GM19351 (cell line): ENCODE results near the gene ARHGAP22.
A peak's percentile ranks its signal among the peaks of the same experiment; 100 is the strongest.

ENCODE experiments used
- ATAC-seq: cut with Tn5 transposase; IDR thresholded peaks from one replicate; pipeline ENCODE4 v1.9.1; 2021; ENCODE audit warnings: mild to moderate bottlenecking, moderate library complexity; ENCODE audit not compliant: unreplicated experiment

The ARHGAP22 gene

DNA sequence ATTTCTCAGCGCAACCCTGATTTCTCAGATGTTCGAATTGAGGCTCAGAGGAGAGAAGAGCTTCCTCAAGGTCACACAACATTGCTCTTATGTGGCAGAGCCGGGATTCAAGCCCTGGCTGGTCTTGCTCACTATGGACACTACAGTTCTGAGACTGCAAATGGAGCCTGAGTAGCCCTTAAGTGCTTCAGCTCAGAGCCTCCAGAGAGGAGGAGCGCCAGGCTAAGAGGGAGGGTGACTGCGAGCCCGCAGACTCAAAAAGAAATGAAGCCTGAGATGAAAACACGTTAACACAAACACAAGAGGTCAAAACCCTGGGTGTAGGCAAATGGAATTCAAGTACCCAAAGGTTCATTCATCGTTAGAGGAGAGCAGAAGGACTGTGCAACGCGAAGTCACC lies 13.9 kb downstream of the ARHGAP22 start:
- no peak for ATAC-seq

DNA sequence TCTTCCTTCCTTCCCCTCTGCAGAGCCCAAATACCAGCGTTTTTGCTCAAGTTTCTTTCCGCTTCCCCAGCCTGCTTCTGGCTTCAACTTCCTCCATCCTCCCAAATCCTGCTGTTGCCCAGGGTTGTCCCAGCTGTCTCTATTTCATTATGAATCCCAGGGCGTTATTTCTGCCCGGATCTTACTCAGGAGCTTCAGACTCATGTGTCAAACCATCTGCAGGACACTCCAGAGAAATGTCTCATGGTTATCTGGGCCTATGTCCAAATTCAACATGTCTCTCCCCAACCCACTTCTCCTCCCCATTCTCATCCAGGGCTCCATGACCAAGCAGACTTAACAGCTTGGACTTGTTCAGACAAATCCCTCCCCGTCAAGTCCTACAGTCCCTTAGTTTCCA lies 15.6 kb downstream of the ARHGAP22 start:
- ATAC-seq = no peak

DNA sequence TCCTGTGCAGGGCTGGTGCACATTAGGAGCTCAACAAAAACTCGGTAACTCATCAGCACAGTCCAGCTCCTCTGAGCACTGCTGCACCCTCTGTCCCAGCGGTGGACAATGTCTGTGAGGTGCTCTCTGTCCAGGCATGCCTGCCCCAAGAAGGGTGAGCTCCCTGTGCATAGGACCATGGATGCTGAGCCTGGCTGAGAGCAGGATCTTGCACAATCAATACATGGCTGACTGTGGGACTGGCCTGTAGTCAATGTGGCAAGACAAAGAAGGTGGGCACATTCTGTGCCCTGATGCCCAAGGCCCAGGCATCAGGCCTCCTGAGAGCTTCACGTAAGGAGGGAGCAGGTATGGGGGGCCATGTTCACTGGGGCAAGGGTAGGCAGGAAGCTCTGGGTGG lies 17.1 kb downstream of the ARHGAP22 start:
- no peak for ATAC-seq

DNA sequence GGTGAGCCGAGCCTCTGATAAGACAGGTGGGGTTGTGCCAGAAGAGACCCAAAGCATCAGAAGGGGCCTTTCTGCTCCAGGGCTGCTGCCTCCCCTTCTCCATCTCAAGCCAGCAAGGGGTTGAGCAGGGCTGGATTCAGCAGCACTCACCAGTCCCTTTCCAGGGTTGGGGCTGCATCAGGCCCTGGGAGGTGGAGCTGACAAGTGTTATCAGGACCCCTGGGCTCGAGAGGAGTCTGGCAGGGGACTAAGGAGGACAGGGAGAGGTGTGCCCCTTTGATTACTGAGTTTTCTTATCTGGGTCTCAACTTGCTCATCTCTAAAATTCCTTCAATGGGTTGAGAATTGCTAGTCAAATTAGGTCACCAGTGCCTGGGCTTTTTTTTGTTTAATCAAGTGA lies 17.8 kb downstream of the ARHGAP22 start:
- ATAC-seq = no peak

DNA sequence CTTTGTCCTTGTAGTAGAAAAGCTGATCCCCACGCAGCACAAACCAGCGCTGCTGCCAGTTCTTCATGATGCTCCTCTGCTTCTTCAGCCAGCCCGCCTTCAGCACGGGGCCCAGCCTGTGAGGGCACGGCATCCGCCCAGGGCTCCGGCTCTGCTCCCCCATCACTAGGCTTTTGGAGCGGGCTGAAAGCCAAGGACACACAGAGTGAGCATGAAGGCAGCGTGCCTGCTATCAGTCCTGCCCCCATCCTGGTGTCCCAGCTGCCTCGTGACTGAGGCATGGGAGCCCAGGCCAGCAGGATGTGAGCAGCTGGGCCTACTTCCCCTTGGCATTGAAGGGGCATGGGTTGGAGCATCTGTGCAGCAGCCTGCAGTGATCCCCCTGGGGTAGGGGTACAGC lies 21.9 kb downstream of the ARHGAP22 start:
- ATAC-seq = no peak

DNA sequence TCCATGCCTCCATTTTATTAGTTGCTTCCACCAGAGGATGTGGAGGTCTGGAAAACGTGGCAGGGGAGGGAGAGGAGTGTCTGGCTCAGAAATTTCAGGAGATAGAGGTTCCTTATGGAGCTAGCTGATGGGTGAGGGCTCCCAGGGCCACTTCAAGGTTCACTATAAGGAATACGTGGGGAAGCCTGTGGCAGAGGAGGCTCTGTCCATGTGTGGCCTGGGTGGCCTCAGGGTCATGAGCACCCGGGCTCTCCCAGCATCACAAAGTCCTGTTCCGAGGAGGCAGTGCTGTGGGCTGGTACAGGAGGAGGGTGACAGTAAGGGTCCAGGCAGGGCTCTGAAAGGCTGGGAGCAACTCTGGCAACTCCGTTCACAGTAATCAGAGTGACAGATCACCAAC lies 24.6 kb downstream of the ARHGAP22 start:
- ATAC-seq = no peak

DNA sequence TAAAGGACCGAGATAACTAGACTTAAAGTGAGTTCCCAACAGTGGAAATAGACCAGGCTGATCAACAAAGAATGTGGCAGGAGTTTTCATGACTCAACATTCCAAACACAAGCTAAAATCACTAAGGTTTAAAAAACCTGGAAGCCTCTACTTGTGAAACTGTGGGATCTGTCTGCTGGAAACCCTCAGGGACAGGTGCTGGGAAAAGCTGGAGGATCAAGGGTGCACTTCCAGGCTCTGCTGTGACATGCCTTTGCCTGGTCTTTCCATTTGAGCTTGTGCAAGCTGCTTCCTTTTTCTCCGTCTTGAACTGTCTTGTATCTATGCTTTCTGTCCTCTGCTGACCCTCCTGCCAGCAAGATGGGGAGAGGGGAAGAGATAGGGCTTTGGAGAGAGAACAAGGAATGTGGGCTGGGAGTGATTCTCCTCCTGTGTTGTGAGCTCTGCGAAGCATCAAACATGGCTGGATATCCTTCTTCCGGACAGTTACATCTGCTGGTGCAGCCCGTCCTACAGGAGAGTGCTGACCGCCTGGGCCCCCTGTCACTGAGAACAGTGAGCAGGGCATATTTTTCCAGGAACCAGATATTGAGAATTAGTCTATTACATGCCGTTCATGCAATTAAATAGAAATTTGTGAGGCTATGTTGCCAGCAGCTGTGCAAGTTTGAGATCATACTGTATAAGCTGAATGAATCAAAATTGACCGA lies 25.5 kb downstream of the ARHGAP22 start:
- ATAC-seq = no peak

DNA sequence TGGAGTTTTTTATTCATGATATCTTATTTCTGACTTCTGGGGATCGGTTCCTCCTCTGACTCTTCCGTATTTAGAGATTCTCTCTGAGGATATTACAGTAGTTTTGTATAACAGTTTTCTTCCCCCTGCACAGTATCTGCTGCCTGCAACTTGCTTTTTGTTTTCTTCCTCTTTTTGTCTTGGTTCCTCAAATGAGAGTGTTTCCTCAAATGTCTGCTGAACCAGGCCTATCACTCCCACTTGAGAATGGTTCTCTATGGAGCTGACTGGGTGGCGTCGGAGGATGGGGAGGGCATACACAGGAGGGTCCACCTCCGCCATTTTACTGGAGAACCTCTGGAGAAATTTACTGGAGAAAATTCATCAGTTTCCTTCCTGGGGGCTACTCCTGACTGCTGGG lies 27.7 kb downstream of the ARHGAP22 start:
- peak; percentile 53 for ATAC-seq

DNA sequence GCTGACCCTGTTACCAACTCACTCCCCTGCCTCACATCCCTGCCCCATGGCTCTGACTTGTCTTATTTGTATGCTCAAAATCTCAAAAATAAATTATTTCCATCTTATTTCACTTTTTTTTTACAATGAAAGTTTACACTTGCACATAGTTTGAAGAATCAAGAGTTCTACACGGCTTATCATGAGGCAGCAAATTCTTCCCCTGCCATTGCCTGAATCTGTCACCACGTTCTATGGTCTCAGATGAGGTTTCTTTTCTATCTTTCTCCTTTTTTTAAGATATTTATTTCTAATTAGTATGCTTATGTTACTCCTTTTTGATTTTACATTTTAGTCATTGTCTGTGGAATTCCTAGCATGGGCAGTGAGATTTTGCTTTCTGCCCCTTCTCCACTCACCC lies 28.4 kb downstream of the ARHGAP22 start:
- no peak for ATAC-seq

DNA sequence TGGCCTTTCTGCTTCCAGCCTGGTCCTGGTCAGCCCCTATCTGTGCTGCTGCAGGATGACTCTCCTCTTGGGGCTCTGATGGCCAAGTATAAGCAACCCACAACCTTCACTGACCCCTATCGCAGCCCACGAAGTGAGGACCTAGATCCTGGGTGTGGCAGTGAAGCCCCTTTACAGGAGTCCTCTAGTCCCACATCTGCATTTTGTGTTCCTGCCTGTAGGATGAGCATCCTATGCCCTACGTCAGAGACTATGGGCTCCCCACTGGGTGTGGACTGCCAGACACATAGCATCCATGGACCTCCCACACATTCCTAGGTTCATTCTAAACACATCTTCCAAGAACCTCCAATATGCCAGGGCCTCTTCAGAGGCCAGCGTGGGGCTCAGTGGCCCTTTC lies 29.0 kb downstream of the ARHGAP22 start:
- ATAC-seq = no peak

DNA sequence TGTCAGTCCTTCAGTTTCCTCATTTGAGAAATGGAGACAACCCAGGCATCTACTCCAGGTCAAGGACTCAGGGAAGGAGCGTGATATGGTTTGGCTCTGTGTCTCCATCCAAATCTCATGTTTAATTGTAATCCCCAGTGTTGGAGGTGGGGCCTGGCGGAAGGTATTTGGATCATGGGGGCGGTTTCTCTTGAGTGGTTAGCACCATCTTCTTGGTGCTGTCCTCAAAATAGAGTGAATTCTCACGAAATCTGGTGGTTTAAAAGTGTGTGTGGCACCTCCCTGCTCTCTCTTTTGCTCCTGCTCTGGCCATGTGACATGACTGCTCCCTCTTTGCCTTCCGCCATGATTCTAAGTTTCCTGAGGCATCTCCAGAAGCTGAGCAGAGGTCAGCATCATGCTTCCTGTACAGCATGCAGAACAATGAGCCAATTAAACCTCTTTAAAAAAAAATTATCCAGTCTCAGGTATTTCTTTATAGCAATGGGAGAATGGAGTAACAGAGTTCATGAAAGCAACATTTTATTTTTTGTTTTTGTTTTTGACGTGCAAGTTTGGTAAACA lies 30.0 kb downstream of the ARHGAP22 start:
- no peak for ATAC-seq

DNA sequence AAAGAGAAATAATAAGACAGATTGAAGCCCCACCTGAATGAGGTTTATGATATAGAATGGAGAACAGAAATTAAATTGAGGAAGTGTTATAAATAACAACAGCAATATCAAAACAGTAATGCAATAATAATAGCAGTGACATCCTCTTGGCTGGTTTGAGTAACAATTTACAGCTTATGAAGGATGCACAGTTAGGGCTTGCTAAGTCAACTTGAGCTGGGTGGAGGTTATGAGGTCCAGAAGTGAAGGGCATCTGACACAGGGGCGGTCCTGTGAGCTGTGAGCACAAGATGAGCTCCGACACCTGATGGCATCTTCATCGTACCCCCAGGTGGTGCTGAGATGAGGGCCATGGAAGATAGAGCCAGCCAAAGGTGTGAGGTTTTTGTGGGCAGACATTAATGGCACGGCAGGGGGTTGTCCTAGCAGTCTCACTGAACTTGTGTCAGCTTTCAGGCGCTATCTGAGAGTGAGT lies 30.5 kb downstream of the ARHGAP22 start:
- no peak for ATAC-seq

DNA sequence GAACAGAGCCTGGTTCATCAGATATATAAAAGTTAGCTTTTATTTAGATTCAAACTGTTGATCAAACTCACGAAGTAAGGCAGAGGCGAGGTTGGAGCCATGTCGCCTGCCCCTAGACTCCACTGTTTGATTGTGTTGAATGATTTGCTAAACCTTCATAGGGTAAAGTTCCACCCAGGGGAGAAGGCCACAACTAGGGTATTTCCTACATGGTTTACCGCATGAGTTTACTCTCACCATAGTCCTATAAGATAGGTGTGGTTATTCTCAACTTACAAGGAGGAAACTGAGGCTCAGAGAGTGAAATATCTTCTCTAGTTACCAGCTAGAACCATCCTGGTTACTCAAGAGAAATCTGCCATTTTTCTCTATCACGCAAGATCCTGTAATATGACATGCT lies 31.8 kb downstream of the ARHGAP22 start:
- no peak for ATAC-seq

DNA sequence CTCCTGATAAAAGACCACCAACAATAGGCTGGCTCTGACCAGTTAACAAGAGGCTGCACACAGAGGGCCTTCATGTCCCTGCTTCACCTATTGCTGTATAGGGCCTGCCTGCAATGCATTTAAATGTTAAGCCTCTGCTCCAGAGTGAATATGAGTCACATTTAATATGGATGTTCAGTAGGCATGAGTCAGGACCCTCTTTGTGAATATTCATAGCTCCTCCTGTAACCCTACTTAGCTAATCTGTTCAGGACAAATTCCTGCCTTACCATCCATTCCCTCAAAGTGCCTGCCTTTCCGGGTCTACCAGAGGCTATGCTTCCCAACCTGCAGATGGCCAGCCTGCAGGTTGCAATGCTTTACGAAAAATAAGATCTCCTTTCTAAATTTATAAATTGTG lies 32.5 kb downstream of the ARHGAP22 start:
- ATAC-seq = no peak

DNA sequence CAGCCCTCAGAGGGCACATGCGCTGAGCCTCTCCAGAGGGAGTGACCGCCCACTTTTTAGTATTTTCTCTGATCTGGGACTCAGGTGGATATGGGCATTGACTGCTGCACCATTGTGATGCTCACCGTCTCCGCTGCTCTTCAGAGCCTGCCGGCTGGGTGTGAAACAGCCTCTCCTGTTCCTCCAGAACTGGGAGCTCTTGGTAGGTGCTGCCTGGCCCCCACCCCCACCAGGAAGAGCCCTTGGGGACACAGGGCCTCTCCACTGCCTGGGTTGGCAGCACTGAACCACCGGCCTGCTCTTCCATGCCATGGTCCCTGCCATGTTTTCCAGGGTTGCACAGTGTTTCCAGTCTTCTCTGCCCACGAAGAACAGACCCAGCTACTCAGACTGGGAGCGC lies 36.3 kb downstream of the ARHGAP22 start:
- no peak for ATAC-seq

DNA sequence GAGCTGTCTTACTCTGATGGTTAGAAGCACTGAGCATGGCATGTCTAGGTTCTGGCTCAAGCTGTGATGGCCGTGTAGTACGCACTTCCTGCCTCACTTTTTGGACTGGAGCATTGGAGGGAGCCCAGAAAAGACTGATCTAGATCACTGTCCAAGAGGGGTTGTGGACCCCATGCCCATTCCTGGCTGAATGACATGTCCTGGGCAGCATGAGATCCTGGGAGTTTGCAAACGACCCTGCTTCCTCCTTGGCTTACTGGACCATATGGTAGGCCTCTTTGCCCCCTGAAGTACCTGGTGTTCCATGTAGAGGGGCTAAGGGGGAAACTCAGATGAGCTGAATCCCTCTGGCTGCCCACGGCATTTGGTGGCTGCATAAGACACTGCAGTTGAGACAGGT lies 36.7 kb downstream of the ARHGAP22 start:
- no peak for ATAC-seq

DNA sequence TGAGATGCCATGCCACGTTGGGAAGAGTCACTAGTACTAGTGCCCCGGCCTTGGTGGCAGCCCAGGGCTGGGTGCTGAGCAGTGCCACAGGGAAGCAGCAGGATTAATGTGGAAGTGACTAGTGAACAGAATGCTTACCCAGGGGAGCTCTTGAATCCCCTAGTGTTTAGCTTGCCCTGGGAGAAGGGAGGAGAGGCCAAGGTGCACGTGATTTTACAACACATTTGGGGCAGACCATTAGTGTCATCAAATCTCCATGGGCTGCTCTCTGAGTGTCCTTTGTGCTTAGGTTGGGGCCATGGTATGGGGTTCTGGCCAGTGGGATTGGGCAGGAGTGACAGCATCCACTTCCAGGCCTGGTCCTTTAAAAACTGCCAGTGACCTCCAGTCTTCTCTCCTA lies 37.5 kb downstream of the ARHGAP22 start:
- ATAC-seq = no peak

DNA sequence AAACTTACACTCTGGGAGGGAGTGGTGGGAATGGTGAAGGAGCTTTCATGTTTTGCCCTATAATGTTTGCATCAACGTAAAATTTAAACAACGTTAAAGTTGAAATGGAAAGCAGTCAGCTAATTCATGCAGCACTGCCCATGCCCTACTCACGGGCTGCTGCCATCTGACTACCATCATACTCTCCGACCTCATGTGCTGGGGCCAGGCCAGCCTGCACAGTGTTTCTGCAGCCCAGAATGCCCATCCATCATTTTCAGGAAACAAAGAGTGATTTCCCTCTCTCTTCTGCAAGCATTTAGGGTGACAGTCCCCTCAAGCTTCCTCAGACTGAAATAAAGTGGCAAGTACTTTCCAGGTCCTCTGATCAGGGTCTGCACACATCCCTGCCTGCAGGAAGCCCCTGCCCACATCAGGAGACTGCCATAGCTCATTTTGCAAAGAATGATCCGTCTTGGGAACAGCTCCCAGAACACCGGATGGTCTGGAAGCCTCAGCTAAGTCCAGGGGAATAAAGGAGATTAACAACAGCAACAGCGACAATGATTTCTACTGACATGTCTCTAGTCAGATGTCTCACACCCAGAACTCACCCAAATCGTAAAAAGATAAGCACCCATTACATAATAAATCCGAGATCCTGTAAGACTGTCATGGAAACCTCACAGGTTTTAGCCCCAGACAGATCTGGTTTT lies 40.3 kb downstream of the ARHGAP22 start:
- no peak for ATAC-seq

DNA sequence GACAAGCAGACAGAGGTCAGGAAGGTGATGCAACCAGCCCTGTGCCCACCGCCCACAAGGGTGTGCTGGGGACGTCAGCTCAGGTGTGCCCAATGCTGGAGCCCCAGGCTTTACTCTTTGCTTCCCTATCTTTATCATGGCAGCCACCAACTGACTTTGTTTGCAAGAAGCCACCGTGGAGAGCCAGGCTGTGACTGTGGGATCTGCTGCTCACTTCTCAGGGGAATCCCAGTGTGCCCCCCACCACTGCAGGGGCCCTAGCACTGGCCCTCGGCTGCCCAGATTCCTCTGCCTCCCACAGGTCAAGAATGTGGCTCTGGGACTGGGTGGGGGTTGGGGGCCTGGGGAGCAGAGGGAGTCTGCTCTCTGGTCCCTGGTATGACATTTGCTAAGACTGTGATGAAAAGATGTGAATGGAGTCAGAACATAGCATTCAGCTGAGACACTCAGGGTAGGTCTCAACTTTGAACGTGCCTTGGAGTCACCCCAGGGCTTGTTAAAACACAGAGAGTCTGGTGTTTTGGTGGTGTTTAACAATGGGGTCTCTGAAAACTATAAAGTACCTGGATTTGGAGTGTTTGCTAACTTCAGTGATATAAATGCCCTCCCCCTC lies 47.3 kb downstream of the ARHGAP22 start:
- no peak for ATAC-seq

DNA sequence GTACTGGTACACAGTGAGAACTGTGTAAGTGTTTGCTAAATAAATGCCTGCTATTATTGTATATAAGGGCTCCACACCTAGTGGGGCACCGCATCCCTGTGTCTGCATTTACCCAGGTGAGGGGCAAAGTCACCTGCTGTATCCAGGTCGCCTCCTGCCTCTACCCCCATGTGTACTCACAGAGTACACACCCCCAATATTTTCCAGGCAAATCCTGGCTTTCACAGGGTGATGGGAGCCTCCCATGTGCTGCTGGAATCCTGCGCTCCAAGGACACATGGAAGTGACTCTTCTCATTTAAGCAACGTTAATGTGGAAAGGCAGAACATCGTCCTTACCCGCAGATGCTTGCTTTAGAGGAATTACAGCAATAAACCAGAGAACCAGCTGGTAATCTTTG lies 48.2 kb downstream of the ARHGAP22 start:
- ATAC-seq = no peak

DNA sequence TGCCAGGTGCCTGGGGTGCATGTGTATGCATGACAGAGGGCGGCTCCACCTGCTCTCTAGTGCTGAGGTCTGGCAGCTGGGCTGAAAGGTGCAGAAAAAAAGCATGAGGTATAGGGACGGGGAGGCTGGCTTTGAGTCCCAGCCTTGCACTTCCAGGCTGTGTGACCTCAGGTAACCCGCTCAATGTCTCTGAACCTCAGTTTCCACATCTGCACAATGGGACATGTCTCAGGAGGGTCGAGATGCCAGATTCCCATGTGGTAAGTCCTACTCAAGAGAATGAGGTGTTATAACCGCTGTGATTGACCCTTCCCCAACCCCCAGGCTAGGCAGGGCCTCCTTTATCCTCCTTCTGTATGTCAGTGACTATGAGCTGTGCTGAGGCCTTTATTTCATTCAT lies 48.8 kb downstream of the ARHGAP22 start:
- no peak for ATAC-seq
